HL-60/S4 treated with phorbol 12-myristate 13-acetate at 8.2 ng/mL for 4 days and 3 days (cell line): ENCODE data around the gene CNEP1R1.

Experiments used
- in situ Hi-C: fragments of 300-500 bp; cut with MboI; formaldehyde crosslinking; loops from 2 replicates; pipeline ENCODE4 v1.15.0; 2022; ENCODE audit warnings: low sequenced_read_pairs

CNEP1R1 gene

GRCh38 chr16:50015631-50016030 is 9.4 kb upstream of the CNEP1R1 start:
- in situ Hi-C loops = no loop called here

- in situ Hi-C loops = no loop called here
These were observed 7.5 kb upstream of the CNEP1R1 start for GRCh38 chr16:50017553-50017952.

DNA sequence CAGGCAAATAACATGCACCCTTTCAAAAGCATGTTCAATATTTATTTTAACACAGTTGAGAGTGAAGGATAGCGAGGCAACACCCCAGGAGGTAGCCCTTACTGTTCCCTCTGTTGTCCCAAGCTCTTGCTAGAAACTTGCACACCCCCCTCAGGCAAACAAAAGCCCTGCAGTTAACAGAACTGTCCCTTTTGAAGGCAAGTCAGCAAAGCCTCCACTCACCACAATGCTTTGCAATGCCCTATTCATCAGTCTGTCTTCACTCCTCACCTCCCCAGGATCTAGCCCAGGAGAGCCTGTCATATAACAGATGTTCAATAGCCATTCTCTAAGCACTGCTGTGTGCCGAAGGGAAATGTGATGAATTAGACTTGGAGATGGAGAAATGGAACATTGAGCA is 3.5 kb upstream of the CNEP1R1 start:
- in situ Hi-C loops = loop anchor here (10.0 kb wide), 1 partner anchor 193 kb away; no protein-coding TSS in a partner anchor

- in situ Hi-C loops = loop anchor here (10.0 kb wide), 1 partner anchor 191 kb away; no protein-coding TSS in a partner anchor
These were observed 1.4 kb upstream of the CNEP1R1 start for GRCh38 chr16:50023641-50024040.

DNA sequence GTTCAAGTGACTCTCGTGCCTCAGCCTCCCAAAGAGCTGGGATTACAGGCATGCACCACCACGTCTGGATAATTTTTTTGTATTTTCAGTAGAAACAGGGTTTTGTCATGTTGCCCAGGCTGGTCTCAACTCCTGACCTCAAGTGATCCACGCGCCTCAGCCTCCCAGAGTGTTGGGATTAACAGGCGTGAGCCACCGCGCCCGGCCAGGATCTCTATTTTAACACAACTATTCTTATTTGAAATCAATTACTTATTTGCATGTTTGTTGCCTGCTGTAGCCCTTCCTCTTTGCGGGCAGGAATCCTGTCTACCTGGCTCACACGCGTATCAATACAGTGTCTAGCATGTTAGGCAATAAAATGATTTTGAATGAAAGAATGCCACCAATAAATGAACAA is 818 bp upstream of the CNEP1R1 start:
- in situ Hi-C loops = loop anchor here (10.0 kb wide), 1 partner anchor 191 kb away; no protein-coding TSS in a partner anchor

DNA sequence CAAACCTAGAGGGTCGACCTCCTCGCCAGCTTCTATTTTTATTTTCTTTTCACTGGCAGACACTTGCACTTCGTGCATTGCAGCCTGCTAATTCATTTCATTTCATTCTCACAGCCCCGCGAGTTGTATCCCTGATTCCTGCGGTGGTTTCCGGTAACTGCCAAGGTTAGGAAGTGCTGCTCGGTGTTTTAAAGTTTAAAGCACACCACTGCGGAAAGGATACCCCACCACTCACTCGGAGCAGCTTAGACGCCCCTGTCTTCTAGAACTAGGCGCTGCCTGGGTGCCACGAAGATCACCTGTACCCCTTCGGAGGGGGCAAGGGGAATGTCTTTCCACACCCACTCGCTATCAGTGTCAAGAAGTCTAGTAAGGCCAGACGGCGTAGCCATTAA is 509 bp downstream of the CNEP1R1 start:
- in situ Hi-C loops = loop anchor here (10.0 kb wide), 1 partner anchor 189 kb away; no protein-coding TSS in a partner anchor

DNA sequence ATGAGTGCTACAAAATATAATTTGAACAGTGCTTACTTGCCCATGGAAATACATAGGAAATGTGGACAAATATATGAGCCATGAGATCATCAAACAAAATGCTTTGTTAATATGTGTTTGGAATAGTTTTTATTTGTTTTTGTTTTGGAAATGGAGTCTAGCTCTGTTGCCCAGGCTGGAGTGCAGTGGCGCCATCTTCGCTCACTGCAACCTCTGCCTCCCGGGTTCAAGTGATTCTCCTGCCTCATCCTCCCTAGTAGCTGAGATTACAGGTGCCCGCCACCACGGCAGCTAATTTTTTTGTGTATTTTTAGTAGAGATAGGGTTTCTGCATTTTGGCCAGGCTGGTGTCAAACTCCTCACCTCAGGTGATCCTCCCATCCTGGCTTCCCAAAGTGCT is 2.8 kb downstream of the CNEP1R1 start:
- in situ Hi-C loops = loop anchor here (10.0 kb wide), 1 partner anchor 187 kb away; no protein-coding TSS in a partner anchor

DNA sequence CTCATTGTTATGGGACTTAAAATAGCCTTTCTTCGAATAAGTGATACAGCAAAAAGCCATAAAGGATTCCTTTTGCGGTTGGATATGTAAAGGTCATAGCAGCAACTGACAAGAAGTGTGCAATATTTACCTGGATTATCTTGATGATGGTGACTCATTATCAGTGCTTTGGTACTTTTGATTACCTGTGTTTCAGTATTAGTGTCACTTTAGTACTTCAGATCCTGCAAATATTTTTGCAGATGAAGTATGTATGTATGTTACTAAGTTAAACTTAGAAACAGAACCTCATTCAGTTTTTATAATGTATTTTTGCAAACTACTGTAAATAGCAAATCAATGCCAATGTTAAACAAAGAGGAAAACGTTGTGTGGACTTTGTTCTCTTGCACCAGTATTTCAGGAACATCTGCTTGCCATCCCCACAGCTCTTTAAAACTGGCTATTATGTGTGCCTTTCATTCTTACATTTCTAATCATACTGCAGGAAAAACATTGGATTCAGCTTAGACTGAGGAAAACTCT is 10.5 kb downstream of the CNEP1R1 start:
- in situ Hi-C loops = no loop called here

DNA sequence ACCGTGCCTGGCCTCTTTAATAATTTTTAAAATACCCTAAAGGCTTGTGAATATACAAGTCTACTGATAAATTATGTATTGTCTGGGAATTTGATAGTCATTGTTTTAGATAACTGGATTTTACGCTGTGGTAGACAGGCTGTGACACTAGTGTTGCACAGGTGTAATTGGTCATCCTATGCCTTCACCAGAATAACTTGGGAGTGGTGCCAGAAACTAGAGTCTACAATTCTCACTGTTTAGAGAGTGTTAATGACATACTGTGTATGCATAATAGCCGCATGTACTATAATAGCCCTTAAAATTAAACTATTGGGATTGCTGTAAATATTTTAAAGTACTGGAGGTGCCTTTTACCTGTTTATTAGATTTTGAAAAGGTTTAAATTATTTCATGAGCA is 11.4 kb downstream of the CNEP1R1 start:
- in situ Hi-C loops = no loop called here

- in situ Hi-C loops = no loop called here
These were observed 12.7 kb downstream of the CNEP1R1 start for GRCh38 chr16:50037662-50038220.

- in situ Hi-C loops = no loop called here
These were observed 13.3 kb downstream of the CNEP1R1 start for GRCh38 chr16:50038286-50038685.

DNA sequence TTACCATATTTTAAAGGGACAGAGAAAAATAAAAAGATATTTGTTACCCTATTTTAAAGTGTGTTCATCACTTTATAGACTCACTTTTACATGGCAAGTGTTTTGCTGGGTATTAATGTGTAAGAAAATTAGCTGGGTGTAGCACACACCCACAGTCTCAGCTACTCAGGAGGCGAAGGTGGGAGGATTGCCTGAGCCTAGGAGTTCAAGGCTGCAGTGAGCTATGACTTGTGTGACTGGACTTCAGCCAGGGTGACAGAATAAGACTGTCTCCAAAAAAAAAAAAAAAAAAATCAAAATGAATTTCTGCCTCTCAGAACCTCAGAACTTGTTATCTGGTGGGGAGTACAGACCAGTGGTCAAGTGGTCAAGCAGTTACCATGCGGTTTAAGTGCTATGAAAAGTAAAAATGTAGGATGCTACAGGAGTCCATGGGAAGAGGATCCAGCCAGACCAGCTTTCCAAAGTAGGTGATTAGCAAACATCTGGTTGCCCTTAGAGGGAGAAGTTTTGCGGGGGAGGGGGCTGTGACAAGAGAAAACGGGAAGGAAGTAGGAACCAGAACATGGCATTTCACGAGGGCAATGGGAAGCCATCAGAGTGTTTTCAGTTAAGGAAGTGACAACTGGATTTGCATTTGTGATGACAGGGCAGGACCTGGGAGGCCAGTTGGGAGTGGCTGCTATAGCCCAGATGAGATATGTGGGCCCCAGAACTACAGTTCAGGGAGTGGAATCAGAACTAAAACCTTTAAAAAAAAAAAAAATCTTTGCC is 13.9 kb downstream of the CNEP1R1 start:
- in situ Hi-C loops = no loop called here

DNA sequence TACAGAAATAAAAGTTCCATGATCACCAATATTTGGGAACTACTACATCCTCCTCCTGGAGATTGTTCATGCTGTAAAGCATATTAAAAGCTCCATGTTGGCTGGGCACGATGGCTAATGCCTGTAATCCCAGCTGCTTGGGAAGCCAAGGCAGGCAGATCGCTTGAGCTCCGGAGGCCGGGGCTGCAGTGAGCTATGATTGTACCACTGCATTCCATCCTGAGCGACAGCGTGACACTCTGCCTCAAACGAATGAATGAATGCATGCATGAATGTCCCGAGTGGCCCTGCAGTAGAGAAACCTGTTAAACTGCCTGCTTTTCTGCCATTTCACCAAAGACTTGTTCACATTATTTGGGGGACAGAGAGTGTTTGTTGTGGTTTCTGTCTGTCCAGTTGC is 15.0 kb downstream of the CNEP1R1 start:
- in situ Hi-C loops = no loop called here

GRCh38 chr16:50040710-50041109 is 15.7 kb downstream of the CNEP1R1 start:
- in situ Hi-C loops = no loop called here

GRCh38 chr16:50043358-50043757 is 18.3 kb downstream of the CNEP1R1 start:
- in situ Hi-C loops = no loop called here

DNA sequence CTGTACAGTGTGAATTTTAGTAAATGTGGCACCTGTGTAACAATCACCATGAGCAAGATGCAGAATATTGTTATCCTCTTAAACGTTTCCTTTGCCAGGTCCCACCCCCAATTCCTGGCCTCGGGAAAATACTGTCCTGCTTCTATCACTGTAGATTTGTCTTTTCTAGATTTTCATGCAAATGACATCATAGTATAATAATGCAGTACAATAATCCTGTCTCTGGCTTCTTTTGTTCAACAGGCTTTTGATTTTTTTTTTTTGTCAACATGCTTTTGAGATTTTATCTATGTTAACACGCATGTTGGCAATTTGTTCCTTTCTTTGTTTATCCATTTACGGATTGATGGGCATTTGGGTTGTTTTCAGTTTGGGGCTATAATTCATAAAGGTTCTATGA is 20.4 kb downstream of the CNEP1R1 start:
- in situ Hi-C loops = no loop called here

- in situ Hi-C loops = no loop called here
These were observed 21.8 kb downstream of the CNEP1R1 start for GRCh38 chr16:50046853-50047252.

DNA sequence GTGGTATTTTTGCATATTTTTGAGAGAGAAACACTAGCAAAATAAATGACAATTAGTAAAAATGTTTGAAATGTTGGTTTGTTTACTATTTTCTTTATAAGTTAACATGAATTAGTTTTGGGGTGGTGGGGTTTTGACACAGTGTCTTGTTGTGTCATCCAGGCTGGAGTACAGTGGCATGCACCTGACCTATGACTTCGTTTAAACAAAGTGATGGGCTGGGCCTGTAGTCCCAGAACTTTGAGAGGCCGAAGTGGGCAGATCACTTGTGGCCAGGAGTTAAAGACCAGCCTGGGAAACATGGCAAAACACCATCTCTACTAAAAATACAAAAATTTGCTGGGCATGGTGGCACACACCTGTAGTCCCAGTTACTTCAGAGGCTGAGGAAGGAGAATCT is 22.8 kb downstream of the CNEP1R1 start:
- in situ Hi-C loops = no loop called here

DNA sequence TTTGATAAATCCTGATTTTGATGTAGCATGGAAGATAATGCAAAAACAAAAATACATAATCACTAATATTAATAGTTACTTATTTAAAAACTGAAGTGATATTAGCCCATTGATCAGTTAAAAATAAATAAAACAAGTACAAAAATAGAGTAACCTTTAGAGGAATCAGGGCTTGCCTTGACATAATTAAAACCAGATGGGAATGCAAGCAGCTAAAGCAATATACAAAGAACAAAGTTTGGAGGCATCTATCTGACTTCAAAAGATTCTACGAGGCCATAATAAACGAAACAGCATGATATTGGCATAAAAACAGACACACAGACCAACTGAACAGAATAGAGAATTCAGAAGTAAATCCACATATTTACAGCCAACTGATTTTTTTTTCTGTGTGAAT is 25.8 kb downstream of the CNEP1R1 start:
- in situ Hi-C loops = no loop called here

DNA sequence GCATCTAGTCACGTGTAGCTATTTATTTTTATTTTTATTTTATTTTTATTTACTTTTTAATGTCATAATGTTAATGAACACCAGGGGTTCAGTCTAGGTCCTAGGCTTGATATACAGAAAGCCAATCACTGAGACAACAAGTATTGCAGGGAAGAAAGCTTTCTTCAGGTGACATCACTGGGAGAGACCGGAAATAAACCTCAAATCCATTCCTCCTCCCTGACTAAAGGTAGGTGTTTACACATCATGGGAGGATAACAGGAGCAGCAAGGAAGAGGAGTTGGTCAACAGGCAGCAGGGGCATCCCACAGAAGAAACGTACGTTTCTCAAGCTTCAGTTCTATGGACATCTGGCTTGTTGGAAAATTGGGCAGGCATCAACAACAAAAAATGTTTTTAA is 31.2 kb downstream of the CNEP1R1 start:
- in situ Hi-C loops = no loop called here

GRCh38 chr16:50058091-50058771 is 33.2 kb downstream of the CNEP1R1 start:
- in situ Hi-C loops = no loop called here

GRCh38 chr16:50059111-50059510 is 34.1 kb downstream of the CNEP1R1 start:
- in situ Hi-C loops = no loop called here
